Gastroesophageal sphincter (tissue), 4 donors: ENCODE measurements around the gene TMEM131L. TPM values are rescaled to one million over a fixed set of nuclear protein-coding genes. Genes with fewer than 3 reads are reported as not detected.
A peak's percentile ranks its signal among the peaks of the same experiment; 100 is the strongest.

Experiments
- ATAC-seq: fragments of 150-250 bp; one replicate; pipeline ENCODE4 v1.9.1; 2016; ENCODE audit warnings: mild to moderate bottlenecking, moderate library complexity
- H3K27ac ChIP-seq, 4 donors: fragments of 200-600 bp; sonication (generic) in 3 of 4; 1 replicate in 3 of 4; 2 replicates in 1 of 4; pipeline ENCODE4 v1.5.1; 2016 to 2019
- H3K27me3 ChIP-seq: fragments of 200-600 bp; sonication (generic); one replicate; pipeline ENCODE4 v1.5.1; 2019
- H3K36me3 ChIP-seq, 2 donors: fragments of 200-600 bp; sonication (generic); one replicate each; pipeline ENCODE4 v1.5.1; 2019; ENCODE audit warnings: control low read depth in 1 of 2
- H3K4me1 ChIP-seq, 3 donors: fragments of 200-600 bp; sonication (generic); 1 replicate in 2 of 3; 2 replicates in 1 of 3; pipeline ENCODE4 v1.5.1; 2016 to 2019; ENCODE audit warnings: control low read depth in 2 of 3
- H3K4me3 ChIP-seq, 2 donors: fragments of 200-600 bp; sonication (generic); one replicate each; pipeline ENCODE4 v1.5.1; 2019; ENCODE audit warnings: mild to moderate bottlenecking in 1 of 2, moderate library complexity in 1 of 2
- H3K9me3 ChIP-seq, 3 donors: fragments of 200-600 bp; sonication (generic); one replicate each; pipeline ENCODE4 v1.5.1; 2017 to 2019; ENCODE audit warnings: control low read depth in 2 of 3
- EP300 ChIP-seq: sonication (generic); formaldehyde crosslinking; IDR thresholded peaks from one replicate; pipeline ENCODE4 v1.6.1; 2017; ENCODE audit warnings: antibody characterized with exemption, mild to moderate bottlenecking
- POLR2A ChIP-seq, 2 donors: fragments of 450-650 bp; IDR thresholded peaks; one replicate each; pipeline ENCODE4 v1.6.1; 2017; ENCODE audit warnings: antibody characterized with exemption in 2 of 2, mild to moderate bottlenecking in 2 of 2, moderate library complexity in 1 of 2
- POLR2AphosphoS5 ChIP-seq: sonication (generic); formaldehyde crosslinking; IDR thresholded peaks from one replicate; pipeline ENCODE4 v1.6.1; 2017; ENCODE audit warnings: antibody characterized with exemption
- WGBS, 2 donors: methylation state at CpG; one replicate each; pipeline ENCODE4 v1.1.5; 2018; ENCODE audit warnings: low coverage in 1 of 2; 5-methylcytosine and 5-hydroxymethylcytosine counted together
- total RNA-seq, 4 donors: library from RNA; depleted of rRNA; stranded (reverse); fragments of >200 nt; gene quantifications; one replicate each; pipeline ENCODE4 v1.1.0, GENCODE V29; 2016
- TF ChIP-seq, protein P1 (sequence below), 4 experiments: fragments of 200-600 bp in 2 of 4; fragments of 450-650 bp in 2 of 4; sonication (generic) in 1 of 4; IDR thresholded peaks; one replicate each; pipeline ENCODE4 v1.5.1; 2017 to 2019; ENCODE audit warnings: antibody characterized with exemption in 4 of 4, mild to moderate bottlenecking in 2 of 4, moderate library complexity in 2 of 4

TMEM131L gene
- total RNA-seq, 4 donors from 2014 or later = 14.2 to 24.0 (median 18.4) TPM

DNA sequence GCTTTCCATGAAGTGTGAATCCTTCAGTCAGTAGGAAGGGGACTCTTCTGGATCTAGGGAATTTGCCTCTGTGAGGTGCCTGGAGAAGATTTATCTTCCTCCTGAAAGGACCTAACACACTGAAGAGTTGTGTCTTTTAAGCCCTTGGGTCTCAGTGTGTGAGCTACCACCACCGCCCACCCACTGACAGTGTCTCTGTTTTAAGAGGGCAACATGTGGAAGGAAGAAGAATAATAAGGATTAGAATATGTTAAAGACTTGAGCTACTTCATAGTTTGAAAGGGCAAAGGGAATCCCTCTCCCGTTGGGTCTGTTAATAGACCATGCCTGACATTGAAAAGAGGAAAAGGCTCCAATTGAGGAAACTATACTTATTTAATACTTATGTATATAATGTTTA lies 153.7 kb downstream of the TMEM131L start:
- Histone ChIP-seq H3K27ac (no peak overlapping the region), H3K27me3 (no peaks in the 10 kb centered on the region), H3K4me1 (no peaks in the 10 kb centered on the region), H3K9me3 (no peaks in the 10 kb centered on the region), H3K36me3 (peaks cover 0 to 89% of the 10 kb centered on the region in 2 donors), H3K4me3 (no peak overlapping the region)
- 71 to 78% methylated on average over 1 to 2 of the region's 2 CpGs for WGBS, 2 donors
- ATAC-seq = no peak
- TF ChIP-seq, protein P1, sequence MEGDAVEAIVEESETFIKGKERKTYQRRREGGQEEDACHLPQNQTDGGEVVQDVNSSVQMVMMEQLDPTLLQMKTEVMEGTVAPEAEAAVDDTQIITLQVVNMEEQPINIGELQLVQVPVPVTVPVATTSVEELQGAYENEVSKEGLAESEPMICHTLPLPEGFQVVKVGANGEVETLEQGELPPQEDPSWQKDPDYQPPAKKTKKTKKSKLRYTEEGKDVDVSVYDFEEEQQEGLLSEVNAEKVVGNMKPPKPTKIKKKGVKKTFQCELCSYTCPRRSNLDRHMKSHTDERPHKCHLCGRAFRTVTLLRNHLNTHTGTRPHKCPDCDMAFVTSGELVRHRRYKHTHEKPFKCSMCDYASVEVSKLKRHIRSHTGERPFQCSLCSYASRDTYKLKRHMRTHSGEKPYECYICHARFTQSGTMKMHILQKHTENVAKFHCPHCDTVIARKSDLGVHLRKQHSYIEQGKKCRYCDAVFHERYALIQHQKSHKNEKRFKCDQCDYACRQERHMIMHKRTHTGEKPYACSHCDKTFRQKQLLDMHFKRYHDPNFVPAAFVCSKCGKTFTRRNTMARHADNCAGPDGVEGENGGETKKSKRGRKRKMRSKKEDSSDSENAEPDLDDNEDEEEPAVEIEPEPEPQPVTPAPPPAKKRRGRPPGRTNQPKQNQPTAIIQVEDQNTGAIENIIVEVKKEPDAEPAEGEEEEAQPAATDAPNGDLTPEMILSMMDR (IDR thresholded peaks at IDR 0.05) = no peak
- TF ChIP-seq POLR2AphosphoS5 (no peak), EP300 (no peak)

DNA sequence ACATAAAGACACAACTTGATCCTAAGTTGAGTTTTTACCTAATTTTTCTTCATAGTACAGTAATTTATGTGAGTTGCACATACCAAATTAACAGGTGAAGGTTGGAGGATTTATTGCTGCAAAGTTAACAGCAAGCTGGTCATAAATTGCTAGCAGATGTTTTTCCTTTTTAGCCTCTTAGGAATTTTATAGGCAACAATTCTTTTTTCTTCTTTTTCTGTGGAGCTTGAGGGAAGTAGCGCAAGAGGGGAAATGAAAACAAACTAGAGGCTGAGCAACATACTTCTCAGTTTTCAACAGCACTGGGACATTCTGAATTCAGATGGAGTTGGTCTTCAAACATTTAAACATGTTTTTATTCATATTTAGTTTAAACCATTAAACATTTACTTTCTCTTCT lies 154.2 kb downstream of the TMEM131L start:
- Histone ChIP-seq H3K4me3 (no peak overlapping the region), H3K27me3 (no peaks in the 10 kb centered on the region), H3K36me3 (peaks cover 0 to 89% of the 10 kb centered on the region in 2 donors), H3K27ac (no peak overlapping the region), H3K4me1 (no peaks in the 10 kb centered on the region), H3K9me3 (no peaks in the 10 kb centered on the region)
- TF ChIP-seq POLR2AphosphoS5 = no peak
- no peak for TF ChIP-seq EP300
- TF ChIP-seq, protein P1 (IDR thresholded peaks at IDR 0.05) = no peak
- TF ChIP-seq POLR2A (IDR thresholded peaks at IDR 0.05) = no peak
- WGBS, 2 donors = 64 to 86% methylated on average over 1 of the region's 1 CpG
- ATAC-seq = no peak

DNA sequence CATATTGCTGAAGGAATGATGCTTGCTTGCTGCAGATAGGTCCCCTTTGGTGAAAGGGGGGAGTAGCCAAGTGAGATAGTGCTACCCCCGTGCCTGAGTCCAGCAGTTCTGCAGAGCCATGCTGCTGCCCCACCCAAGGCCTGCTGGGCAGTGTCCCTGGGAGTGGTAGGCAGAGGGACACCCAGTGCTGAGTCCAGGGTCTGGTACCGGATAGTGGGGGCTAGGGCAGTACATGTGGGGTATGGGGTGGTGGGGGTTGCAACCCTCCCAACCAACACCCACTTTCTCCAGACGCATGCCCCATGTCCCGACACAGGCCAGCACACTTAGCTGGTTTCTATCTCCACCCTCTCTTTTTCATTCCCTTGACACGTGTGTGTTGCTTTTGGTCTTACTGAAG lies 155.9 kb downstream of the TMEM131L start:
- peak; percentile 25 for ATAC-seq
- TF ChIP-seq EP300 (no peak), POLR2A (IDR thresholded peaks at IDR 0.05) (no peak), POLR2AphosphoS5 (no peak)
- TF ChIP-seq, protein P1 (IDR thresholded peaks at IDR 0.05) = no peak
- WGBS, 2 donors = 86 to 100% methylated on average over 1 to 3 of the region's 5 CpGs
- no peak overlapping the region for H3K27ac ChIP-seq
- no peak overlapping the region for H3K4me3 ChIP-seq
- H3K4me1 ChIP-seq = no peaks in the 10 kb centered on the region
- no peaks in the 10 kb centered on the region for H3K9me3 ChIP-seq
- H3K27me3 ChIP-seq = no peaks in the 10 kb centered on the region
- H3K36me3 ChIP-seq = peaks cover 0 to 96% of the 10 kb centered on the region in 2 donors

DNA sequence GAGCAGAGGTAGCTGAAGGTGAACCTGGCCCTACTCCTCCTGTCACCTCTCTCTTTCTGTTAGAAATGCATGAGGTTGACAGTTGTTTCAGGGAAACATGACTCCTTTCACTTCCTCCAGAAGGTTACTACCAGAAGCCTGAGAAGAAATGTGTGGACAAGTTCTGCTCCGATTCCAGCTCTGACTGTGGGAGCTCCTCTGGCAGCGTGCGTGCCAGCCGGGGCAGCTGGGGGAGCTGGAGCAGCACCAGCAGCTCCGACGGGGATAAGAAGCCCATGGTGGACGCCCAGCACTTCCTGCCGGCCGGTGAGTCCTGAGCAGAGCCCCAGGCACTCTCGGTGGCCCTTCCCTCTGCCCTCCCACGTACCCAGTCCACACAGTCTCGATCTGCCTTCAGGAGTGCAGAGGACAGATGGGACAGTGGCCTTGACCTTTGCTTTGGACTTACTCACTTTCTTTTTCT lies 156.6 kb downstream of the TMEM131L start:
- 59 to 100% methylated on average over 1 to 4 of the region's 12 CpGs for WGBS, 2 donors
- Histone ChIP-seq H3K27me3 (no peaks in the 10 kb centered on the region), H3K4me1 (no peaks in the 10 kb centered on the region), H3K36me3 (peaks cover 0 to 97% of the 10 kb centered on the region in 2 donors), H3K27ac (no peak overlapping the region), H3K4me3 (no peak overlapping the region), H3K9me3 (no peaks in the 10 kb centered on the region)
- no peak for ATAC-seq
- TF ChIP-seq, protein P1 (IDR thresholded peaks at IDR 0.05) = no peak
- TF ChIP-seq POLR2A (IDR thresholded peaks at IDR 0.05) (no peak), POLR2AphosphoS5 (no peak), EP300 (no peak)

DNA sequence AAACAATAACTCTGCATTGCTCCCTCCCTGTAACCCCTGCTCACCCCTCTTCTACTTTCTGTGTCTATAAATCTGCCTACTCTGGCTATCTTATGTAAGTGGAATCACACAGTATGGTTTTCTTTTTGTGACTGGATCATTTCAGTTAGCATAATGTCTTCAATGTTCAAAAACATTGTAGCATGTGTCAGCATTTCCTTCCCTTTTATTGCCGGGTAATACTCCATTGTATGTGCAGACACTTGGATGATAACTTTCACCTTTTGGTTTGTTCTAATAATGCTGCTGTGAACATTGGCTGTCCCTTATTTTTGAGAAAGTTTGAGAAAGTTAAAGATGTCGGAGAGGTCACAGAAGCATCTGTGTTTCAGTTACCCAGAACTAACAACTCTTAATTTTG lies 157.3 kb downstream of the TMEM131L start:
- 81 to 82% methylated on average over 2 of the region's 2 CpGs for WGBS, 2 donors
- TF ChIP-seq POLR2AphosphoS5 (no peak), POLR2A (IDR thresholded peaks at IDR 0.05) (no peak), EP300 (no peak)
- TF ChIP-seq, protein P1 (IDR thresholded peaks at IDR 0.05) = no peak
- Histone ChIP-seq H3K9me3 (no peaks in the 10 kb centered on the region), H3K27me3 (no peaks in the 10 kb centered on the region), H3K4me1 (no peaks in the 10 kb centered on the region), H3K27ac (no peak overlapping the region), H3K4me3 (no peak overlapping the region), H3K36me3 (peaks cover 0 to 99% of the 10 kb centered on the region in 2 donors)
- no peak for ATAC-seq
